Astrocyte of the spinal cord (primary cell): ENCODE results near the gene CHST13.
"Not testable (repeated sequence)": the region's sequence is repeated elsewhere in the genome, so short reads cannot be mapped to it uniquely, and the experiment has no call there.

Experiments used
- DNase-seq: peaks from one replicate; pipeline ENCODE4 v3.0.0; 2011; ENCODE audit warnings: low read depth, low spot score
- H3K4me3 ChIP-seq: 2 replicates; pipeline ENCODE4 v1.5.1; 2011; ENCODE audit warnings: low read depth, mild to moderate bottlenecking, low read length, moderate library complexity
- in situ Hi-C: cut with HindIII; loops from 2 replicates; pipeline ENCODE4 v1.10.0; 2017; ENCODE audit warnings: low sequenced_read_pairs
- TF ChIP-seq, protein P1 (sequence below): IDR thresholded peaks from 2 replicates; pipeline ENCODE4 v1.5.1; 2012; ENCODE audit warnings: low read depth, mild to moderate bottlenecking, low read length, inconsistent platforms

CHST13 gene

DNA sequence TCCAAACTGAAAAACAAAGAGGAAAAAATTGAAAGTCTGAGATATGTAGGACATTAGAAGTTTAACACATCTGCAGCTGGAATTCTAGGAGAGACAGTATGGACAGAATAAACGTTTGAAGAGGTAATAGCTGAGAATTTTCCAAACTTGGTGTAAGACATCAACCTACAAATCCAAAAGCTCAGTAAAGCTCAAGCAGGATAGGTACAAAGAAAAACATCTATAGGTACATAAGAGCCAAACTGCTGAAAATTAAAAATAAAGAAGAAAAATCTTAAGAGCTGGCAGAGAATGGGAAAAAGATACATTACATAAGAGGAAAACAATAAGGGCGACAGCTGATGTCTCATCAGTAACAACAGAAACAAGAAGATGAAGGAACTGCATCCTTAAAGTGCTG lies 57.6 kb downstream of the CHST13 start:
- no peak for DNase-seq
- TF ChIP-seq, protein P1, sequence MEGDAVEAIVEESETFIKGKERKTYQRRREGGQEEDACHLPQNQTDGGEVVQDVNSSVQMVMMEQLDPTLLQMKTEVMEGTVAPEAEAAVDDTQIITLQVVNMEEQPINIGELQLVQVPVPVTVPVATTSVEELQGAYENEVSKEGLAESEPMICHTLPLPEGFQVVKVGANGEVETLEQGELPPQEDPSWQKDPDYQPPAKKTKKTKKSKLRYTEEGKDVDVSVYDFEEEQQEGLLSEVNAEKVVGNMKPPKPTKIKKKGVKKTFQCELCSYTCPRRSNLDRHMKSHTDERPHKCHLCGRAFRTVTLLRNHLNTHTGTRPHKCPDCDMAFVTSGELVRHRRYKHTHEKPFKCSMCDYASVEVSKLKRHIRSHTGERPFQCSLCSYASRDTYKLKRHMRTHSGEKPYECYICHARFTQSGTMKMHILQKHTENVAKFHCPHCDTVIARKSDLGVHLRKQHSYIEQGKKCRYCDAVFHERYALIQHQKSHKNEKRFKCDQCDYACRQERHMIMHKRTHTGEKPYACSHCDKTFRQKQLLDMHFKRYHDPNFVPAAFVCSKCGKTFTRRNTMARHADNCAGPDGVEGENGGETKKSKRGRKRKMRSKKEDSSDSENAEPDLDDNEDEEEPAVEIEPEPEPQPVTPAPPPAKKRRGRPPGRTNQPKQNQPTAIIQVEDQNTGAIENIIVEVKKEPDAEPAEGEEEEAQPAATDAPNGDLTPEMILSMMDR = no peak
- in situ Hi-C loops = no loop called here
- no peak overlapping the region for H3K4me3 ChIP-seq

DNA sequence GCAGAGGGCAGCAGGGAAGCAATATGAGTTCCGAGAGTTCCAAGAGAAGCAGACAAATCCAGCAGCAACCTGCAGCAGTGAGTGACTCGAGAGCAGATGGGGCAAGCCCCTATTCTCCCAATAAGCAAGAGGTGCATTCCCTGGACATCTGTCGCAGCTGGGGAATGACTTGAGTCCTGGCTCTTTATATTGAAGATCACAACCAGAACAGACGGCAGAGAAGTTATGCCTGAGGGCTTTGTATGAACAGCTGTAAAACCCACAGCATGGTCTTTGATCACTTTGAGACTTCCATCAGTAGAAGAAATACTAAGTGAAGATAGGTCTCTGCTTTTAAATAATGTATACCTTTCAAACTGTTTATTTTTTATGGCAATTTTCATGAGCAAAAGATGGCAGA lies 58.4 kb downstream of the CHST13 start:
- TF ChIP-seq, protein P1 = no peak
- in situ Hi-C loops = no loop called here
- DNase-seq = no peak
- H3K4me3 ChIP-seq = no peak overlapping the region

DNA sequence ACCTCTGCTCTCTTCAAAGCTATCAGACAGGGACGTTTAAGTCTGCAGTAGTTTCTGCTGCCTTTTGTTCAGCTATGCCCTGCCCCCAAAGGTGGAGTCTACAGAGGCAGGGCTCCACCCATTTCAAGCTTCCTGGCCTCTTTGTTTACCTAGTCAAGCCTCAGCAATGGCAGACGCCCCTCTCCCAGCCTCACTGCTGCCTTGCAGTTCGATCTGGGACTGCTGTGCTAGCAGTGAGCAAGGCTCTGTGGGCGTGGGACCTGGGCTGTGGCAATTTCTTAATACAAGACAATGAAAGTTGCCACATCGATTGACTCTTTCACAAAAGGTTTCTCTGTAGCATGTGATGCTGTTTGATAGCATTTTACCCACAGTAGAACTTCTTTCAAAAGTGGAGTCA lies 67.6 kb downstream of the CHST13 start:
- H3K4me3 ChIP-seq, in situ Hi-C loops, DNase-seq: not testable (repeated sequence)
